Measurements from ENCODE around the gene KRT82. TPM values are rescaled to one million over a fixed set of nuclear protein-coding genes. Genes with fewer than 3 reads are reported as not detected.

Gene KRT82
- total RNA-seq, 1 experiment from 2014 or later: not detected

DNA sequence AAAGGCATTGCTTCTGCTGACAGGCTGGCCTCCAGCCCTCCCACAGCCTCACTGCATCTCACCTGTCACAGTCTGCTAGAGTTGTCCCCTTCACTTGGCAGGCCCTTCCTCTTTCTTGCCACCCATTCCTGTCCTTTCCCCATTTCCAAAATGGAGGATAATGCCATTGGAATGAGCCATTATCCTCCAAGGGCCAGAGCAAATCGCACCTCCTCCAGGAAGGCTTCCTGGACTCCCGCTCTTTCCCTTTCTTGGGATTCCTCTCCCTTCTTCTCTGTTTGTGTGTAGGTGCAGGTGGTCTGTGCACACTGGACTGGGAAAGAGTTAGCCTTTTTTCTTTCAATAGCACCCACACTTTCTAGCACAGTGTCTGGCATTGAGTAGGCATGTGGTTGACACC lies 3.8 kb downstream of the KRT82 start:
- Histone ChIP-seq H3K9me3 (ENCODE audit: control insufficient read depth, low read depth, low read length) (no peaks in the 10 kb centered on the region), H3K4me1 (ENCODE audit: insufficient read depth, low read length) (peaks cover 1% of the 10 kb centered on the region; the same call in 1 of the 2 replicates), H3K9ac (ENCODE audit: extremely low read depth, insufficient read length, low read length) (no peak overlapping the region), H3K27ac (ENCODE audit: insufficient read length, low read depth, low read length) (no peak overlapping the region), H3T11ph (ENCODE audit: low read length) (no peak overlapping the region), H2BK5ac (ENCODE audit: insufficient read length, low read length) (no peak overlapping the region), H3K14ac (ENCODE audit: insufficient read depth, low read length) (no peak overlapping the region), H3K4me2 (ENCODE audit: insufficient read depth, insufficient read length, low read length) (no peak overlapping the region), H4K91ac (ENCODE audit: insufficient read length, low read depth, low read length) (no peak overlapping the region), H3K79me1 (ENCODE audit: insufficient read depth, low read depth, low read length, poor library complexity, severe bottlenecking) (no peaks in the 10 kb centered on the region), H2BK120ac (ENCODE audit: low read depth, low read length, poor library complexity, severe bottlenecking) (no peak overlapping the region), H3K23ac (ENCODE audit: insufficient read length, low read depth, low read length) (no peak overlapping the region), H2AK5ac (ENCODE audit: insufficient read length, low read length) (no peak overlapping the region), H4K20me1 (ENCODE audit: control insufficient read depth, insufficient read depth, insufficient read length) (no peaks in the 10 kb centered on the region), H3K56ac (ENCODE audit: insufficient read length, low read depth, low read length) (no peak overlapping the region), H2BK20ac (ENCODE audit: low read depth, low read length, poor library complexity, severe bottlenecking) (no peak overlapping the region), H3K18ac (ENCODE audit: insufficient read length, low read depth, low read length) (no peak overlapping the region), H4K8ac (replicated peaks; ENCODE audit: insufficient read length, low read depth, low read length) (no peak overlapping the region), H4K5ac (ENCODE audit: insufficient read length, low read depth, low read length) (no peak overlapping the region), H2AFZ (ENCODE audit: low read length) (no peak overlapping the region), H3K4ac (ENCODE audit: low read depth, low read length) (no peak overlapping the region), H2BK15ac (ENCODE audit: low read depth, low read length) (no peak overlapping the region), H2BK12ac (ENCODE audit: insufficient read length, low read depth, low read length) (no peak overlapping the region), H3K23me2 (ENCODE audit: insufficient read length, low read depth, low read length, poor library complexity, severe bottlenecking) (no peaks in the 10 kb centered on the region), H3K79me2 (ENCODE audit: insufficient read depth, low read length) (no peaks in the 10 kb centered on the region), H3K27me3 (ENCODE audit: insufficient read depth, low read length) (no peaks in the 10 kb centered on the region; the same call in 1 of the 2 replicates)
- H3K4me3 Mint-ChIP-seq: no peak overlapping the region; a peak in 1 of 5 replicates
- H3K27ac Mint-ChIP-seq: no peak overlapping the region; a peak in 2 of 7 replicates
- H3K36me3 Mint-ChIP-seq (ENCODE audit: insufficient read depth in 1 of 3, low read depth in 3 of 3): no peaks in the 10 kb centered on the region; a peak in 1 of 7 replicates
- H3K9me3 Mint-ChIP-seq: no peaks in the 10 kb centered on the region
- no CpG with 5 or more reads among the region's 2 CpGs for WGBS (ENCODE audit: extremely low coverage, insufficient read length, low lambda C conversion rate)
- peaks cover 10 to 13% of the 10 kb centered on the region in 2 experiments for H3K4me1 Mint-ChIP-seq
- TF ChIP-seq CTCF (conservative IDR thresholded peaks at IDR 0.05): no peak
- H3K27me3 Mint-ChIP-seq (ENCODE audit: low read depth): no peaks in the 10 kb centered on the region; the same call in 1 of the 2 replicates
- no peak for DNase-seq
